Putamen (tissue), 1 donor: ENCODE data around the gene MYPN.
"Not testable (repeated sequence)": the region's sequence is repeated elsewhere in the genome, so short reads cannot be mapped to it uniquely, and the experiment has no call there.

Source experiments
- DNase-seq: peaks from one replicate; pipeline ENCODE4 v3.0.0-alpha.2; 2016; ENCODE audit warnings: low spot score

Gene MYPN

DNA sequence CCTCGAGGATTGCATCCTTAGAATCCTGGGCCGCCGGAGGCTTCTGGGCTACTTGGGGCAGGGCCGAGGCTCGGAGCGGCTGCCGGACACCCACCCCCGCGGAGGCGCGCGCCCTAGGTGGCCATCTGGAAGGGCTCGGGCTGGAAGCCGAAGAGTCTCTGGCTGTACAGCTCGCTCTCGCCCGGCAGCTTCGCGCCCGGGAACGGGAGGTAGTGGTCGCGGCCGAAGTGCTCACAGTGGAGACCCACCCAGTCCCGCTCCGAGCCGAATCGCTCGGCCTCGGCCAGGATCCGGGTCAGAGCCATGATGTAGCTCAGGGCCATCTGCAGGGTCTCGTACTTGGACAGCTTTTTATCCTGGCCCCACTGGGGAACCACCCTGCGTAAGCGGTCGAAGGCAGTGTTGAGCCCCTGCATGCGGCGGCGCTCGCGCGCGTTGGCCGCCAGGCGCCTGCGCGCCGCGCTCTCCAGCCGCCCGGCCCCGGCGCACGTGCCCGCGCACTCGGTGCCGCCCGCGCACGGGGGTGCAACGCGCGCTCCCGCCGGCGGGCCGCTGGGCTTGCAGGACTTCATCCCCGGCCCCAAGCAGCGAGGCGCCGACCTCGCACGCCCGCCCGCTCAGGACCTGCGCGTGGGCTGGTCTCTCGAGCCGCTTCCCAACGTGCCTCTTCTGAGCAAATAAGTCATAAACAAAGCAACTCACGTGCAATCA is 122.0 kb downstream of the MYPN start:
- peak; percentile 76 for DNase-seq

DNA sequence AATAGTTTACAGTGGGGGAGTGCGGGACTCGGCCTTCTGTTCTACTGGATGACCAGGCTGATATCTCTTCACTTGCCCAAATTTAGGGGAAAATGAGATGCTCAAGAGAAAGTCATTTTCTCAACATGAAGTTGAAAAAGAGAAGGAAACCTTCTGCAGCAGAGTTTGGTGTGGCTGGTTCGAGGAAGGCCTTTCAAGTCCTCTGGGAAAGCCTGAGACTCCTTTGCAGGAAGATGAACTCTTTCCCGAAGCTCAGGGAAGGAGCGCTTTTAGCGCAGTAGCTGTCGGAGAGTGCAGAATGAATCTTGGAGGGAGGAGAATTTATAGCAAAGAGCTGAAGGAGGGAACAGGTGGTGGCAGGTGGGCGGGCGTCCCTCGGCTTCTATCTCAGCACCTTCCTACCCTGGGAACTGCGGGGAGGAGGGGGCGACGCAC is 122.5 kb downstream of the MYPN start, which contains the start of gene ATOH7:
Gene ATOH7 (minus strand): TSS at position 297 of the 435 bp plus-strand sequence. CDS start 436 bp downstream, outside the sequence.
- peak; percentile 39 for DNase-seq

DNA sequence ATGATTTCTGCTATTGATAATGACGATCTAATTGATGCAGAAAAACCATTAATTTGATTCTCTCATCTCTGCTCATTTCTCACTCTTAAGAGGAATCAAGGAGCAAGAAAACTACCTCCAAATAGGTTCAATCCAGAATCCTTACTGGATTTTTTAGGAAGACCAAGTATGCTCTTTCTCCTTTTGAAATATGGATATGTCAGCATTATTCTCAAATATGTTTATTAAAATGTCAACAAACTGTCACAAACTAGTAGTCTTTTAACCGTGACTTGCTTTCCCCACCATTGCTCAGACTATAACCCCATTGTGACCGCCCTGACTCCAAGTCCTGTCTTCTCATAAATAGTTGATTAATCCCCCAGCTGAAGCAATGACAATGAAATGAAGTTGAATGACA is 123.8 kb downstream of the MYPN start:
- DNase-seq: no peak

DNA sequence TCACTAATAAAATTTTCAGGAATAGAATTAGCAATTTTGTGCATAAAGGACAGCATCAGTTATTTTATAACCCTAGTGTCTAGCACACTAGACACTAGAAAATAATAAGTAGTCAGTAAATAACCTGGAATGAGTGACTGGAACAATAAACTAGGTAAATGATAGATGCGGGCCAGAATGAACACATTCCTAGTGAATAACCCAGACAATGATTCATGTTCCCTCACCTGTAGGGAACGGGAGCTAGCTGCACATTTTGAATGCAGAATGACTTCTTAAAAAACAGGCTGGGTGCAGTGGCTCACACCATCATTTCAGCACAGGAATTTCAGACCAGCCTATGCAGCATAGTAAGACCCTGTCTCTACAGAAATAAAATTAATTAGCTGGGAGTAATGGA is 125.8 kb downstream of the MYPN start:
- no peak for DNase-seq

DNA sequence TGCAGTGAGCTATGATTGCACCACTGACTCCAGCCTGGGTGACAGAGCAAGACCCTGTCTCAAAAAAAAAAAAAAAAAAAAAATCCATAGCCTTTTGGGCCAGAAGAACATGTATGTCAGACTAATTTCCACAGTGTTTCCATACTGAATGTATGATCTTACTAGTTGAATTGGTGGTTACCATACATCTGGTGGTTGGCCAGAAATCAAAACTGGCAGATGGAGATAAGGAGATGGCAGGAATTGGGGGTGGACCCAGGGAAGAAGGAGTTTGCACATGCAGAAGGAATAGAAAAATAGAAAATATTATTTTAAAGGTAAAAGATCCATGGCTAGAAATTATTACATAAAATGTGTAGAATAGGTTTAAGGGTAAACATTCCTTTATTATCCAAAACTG is 126.3 kb downstream of the MYPN start:
- no peak for DNase-seq

DNA sequence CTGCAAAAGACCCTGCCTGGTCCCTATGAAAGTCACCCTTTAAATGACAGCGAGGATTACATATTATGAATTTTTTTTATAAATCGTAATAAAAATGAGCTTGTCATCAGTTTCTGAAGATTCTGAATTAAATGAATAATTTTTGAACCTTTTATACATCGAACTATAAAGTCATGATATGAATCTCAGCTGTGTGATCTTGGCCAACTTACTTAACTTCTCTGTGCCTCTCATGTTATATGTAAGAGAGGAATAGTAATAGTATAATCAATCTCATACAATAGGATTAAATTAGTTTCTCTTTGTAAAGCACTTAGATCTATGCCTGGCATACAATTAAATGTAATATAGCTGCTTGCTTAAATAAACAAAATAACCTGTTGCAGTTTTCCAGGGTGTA is 127.9 kb downstream of the MYPN start:
- DNase-seq: no peak

DNA sequence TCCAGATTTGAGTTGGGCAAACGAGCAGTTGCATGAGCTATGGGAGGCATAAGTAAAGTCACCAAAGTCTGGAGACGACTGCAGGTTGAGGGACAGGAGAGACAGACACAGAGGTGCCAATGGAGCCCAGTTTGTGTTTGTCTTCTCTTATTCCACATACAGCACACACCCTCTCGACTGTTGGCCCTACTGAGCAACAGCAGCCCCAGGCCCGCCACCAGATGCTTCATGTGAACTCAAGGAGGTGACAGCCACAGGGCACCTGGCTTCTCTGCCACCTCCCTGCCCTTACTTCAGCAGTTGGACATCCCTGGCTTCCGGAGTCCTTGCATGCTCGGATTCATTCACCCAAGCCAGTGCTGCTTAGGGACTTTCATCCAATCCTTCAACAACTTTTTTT is 129.1 kb downstream of the MYPN start:
- no peak for DNase-seq

DNA sequence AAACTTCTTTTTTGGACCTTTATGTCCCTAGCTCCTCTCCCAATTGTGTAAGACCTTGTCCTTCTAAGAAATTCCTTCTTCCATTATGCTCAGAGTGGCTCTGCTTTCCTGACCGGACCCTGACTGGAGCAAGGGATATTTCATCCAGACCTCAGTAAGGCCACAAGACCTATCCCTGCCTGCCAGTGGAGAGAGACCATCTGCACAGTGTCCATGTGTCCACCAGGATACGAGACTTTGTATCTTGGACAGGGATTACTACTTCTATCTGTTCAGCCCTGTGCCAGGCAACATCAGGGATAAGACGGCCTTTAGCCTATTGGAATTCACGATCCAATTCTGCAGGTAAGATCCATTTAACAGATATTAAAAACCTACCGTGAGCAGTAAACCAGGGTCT is 129.8 kb downstream of the MYPN start:
- no peak for DNase-seq

- DNase-seq: no peak
Measured at GRCh38 chr10:68239596-68240150, 130.4 kb downstream of the MYPN start.

DNA sequence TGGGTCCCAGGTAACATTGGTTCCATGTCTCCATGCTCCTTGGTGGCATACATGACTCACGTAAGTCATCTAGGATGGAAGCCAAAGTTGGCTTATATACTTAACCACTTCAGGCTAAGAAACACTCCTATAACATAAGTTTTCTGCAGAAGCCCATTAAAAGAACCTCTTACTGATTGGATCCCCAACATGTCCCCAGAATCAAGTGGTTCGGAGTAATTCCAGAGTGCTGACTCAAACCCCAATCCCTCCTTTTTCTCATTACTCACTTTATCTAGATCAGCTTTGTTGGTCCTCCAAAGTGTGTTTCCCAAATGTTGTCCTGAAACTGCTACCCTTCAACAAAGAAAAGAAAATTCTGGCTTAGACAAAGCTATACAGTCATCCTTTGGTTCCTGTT is 132.8 kb downstream of the MYPN start:
- DNase-seq: no peak

DNA sequence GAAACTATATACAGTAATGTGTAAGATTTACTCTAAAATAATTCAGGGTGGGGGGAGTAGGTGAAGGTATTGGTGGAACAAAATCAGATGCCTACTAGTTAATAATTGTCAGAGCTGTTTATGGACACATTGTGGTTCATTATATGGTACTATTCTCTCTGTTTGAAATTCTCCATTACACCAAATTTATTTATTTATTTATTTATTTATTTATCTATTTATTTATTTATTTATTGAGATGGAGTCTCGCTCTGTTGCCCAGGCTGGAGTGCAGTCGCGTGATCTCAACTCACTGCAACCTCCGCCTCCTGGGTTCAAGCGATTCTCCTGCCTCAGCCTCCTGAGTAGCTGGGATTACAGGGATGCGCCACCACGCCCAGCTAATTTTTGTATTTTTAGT is 137.1 kb downstream of the MYPN start:
- not testable (repeated sequence) for DNase-seq

DNA sequence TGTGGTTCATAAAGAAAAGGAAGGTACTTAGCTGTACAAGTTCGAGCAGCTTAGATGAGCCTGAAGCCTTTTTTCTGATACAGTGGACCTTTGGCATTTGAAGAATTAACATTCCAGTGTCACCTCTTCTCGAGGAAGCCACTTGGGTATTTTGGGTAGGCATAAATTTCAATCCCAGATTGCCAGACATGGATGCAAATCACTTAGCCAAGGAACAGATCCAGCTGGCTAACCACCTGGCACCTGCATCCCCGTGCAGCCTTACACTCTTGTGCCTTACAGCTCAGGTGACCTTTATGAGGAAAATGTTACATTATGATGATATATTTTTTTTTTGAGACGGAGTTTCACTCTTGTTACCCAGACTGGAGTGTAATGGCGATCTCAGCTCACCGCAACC is 138.6 kb downstream of the MYPN start:
- no peak for DNase-seq

GRCh38 chr10:68249297-68249696 is 140.0 kb downstream of the MYPN start:
- no peak for DNase-seq

DNA sequence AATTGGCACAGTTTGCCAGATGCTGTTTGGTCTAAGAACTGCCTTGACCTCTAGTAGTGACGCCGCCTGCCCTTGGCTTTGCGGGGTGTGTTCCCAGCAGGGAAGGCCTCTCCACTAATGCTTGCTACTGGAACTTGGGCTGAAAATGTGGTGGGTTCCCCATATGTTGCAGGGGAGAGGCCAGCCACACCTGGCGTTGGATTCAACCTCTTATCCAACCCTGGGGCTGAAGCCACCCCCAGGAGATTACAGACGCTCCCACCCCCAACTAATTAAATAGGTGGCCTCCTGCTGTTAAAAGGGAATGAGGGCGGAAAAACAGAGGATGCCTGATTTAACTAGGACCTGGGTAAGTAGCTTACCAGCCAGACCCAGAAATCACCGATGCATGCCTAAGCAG is 141.9 kb downstream of the MYPN start:
- DNase-seq: no peak

GRCh38 chr10:68251625-68252495 is 142.6 kb downstream of the MYPN start:
- DNase-seq: no peak

DNA sequence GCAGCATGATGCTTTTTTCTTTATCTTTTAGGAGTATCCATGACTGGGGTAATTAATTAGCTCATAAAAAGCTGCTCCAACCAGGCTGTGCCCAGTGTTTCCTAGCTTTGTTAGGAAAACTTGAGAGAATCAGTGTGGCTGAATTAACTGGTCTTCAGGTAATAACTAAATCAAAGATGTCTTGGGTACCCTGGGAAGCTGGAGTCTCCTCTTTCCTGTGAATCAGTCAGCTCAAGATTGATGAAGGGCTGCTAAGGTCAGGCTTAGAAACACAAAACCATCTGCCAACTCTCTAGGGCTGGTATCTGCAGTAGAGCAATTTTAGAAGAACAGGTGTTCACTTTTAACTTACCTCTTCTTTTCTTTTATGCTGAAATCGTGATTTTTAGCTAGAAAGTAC is 144.1 kb downstream of the MYPN start:
- no peak for DNase-seq

GRCh38 chr10:68261132-68261856 is 152.0 kb downstream of the MYPN start:
- DNase-seq: peak; percentile 38
